NCI-H2227 treated with DMSO at 0.1 percent for 48 hours (cell line): ENCODE results near the gene TP53BP1.
"Not testable (repeated sequence)": the region's sequence is repeated elsewhere in the genome, so short reads cannot be mapped to it uniquely, and the experiment has no call there.

ENCODE experiments used
- DNase-seq: peaks from one replicate; lab custom pipeline; 2025; lab: John Stamatoyannopoulos, UW

The TP53BP1 gene

DNA sequence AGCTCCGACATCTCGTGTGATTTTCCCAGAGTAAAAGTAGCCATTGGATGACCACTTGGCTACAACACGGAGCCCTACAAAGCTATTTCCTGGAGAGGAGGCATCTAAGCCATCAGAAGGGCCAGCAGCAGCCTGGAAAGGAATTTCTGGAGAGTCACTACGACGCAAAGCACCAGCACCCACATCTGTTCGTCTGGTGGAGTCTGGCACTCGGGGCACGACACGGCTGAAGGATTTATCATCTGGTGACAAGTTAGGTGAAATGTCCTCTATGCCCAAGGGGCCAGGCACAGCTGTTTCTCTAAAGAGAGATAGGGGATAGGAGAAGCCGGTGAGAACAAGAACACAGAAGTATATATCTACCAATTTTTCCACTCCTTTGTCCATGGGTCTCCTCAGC lies 72.5 kb downstream of the TP53BP1 start:
- no peak for DNase-seq

DNA sequence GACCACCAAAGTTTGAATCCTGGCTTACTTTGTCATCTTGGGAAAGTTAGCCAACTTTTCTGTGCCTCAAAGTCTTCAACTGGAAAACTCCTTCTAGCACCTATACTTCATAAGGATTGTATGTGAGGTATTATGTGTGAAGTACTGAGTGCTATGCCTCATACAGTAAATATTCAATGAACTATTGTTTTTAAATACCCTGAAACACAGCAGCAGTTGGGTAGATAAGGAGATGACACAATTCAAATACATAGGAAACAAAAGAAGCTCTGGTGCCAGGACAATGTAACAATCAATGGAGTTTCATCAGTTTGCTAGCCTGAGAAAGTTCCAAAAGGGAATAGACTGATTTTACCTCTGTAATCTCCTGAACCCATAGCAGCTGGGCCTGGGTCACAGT lies 78.8 kb downstream of the TP53BP1 start:
- no peak for DNase-seq

DNA sequence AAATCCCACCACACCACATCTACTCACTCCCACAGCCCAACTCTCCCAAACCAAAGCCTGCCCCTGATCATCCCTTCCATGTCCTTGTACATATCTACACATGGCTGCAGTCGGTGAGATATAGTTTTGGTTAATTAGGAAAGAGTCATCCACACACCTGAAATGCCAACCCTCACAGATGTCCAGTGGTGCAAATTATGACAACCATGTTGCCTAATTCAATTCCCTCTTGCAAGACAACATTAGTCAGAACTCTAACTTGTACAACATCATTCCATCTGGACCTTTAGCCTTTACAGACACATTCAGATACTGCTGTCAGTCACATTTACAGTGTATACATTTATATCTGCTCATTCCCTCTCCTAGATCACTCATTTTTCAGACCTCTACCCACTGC lies 80.9 kb downstream of the TP53BP1 start:
- DNase-seq: no peak

DNA sequence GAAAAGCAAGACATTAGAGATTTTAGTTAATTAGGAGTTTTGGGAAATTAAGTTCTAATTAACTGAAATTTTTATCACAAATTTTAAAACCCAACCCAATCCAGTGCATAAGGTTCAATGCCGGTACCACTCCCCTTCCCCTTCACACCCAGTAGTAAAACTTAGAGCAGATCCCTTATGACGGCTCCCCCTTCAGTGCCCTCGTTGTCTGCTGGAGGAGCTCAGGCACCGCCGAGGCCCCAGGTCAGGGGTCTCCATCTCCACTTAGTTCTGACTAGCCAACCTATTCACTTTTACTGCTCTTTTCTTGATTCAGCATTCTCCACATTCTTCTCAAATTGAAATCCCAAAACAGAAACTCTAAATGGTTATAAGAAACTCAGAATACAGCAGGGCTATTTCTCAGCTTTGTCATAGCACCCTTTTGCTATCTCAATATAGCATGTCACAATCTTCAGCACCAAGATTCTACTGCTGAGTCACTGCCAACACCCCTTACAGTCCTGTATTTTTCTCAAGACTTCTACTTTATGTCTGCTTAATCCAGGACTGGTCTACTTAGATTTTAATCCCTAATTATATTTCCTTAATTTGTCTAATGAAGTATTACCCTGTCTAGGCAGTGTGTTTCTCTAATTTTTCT lies 82.3 kb downstream of the TP53BP1 start:
- no peak for DNase-seq

DNA sequence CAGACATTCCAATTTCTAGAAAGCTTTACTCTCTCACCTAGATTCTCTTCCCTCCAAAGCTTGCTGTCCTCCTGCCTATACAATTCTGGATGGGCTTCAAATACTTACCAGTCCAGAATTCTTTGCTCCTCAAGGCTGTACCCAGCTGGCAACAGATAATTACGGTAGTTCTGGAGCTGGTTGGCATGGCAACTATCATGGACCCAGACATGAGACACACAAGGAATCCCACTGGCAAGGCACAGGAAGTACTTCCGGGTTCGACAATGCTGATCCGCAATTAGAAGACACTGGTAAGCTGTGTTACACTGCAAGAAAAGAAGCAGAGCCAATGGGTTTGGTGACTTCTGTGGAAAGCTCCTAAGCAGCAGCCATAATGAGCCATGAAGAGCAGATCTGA lies 84.2 kb downstream of the TP53BP1 start:
- DNase-seq: peak; percentile 14

DNA sequence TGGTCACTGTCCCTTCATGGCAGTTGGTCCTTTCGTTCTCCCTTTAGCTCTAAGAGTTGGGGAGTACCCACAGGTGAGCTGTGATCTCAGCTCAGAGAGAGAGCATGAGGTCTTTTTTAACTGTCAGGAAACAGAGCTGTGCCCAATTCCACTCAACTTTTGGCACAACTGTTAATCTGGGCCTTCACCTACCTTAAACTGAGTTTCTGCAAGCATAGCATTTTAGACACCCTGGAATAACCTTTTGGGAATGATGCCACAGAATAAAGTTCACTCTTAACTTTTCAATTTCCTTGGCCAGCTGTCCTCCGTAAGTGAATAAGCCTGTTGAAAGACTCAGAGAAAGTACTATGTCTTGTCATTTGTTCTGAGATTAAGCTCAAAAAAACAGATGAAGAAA lies 86.1 kb downstream of the TP53BP1 start:
- DNase-seq: no peak

DNA sequence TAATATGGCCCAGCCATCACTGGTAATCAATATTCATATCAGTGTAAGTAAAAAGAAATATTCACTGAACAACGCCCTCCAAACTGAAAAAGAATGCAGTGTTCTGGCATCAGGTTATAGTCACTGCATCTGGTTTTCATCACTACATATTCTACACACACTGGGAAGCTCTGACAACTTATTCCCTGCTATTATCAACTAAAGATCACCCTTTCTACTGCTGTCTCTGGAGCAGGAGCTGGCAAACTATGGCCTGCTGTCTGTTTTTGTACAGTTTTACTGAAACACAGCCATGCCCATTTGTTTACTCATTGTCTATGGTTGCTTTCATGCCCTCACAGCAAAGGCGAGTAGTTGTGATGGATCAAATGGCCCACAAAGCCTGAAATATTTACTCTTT lies 86.8 kb downstream of the TP53BP1 start:
- no peak for DNase-seq

DNA sequence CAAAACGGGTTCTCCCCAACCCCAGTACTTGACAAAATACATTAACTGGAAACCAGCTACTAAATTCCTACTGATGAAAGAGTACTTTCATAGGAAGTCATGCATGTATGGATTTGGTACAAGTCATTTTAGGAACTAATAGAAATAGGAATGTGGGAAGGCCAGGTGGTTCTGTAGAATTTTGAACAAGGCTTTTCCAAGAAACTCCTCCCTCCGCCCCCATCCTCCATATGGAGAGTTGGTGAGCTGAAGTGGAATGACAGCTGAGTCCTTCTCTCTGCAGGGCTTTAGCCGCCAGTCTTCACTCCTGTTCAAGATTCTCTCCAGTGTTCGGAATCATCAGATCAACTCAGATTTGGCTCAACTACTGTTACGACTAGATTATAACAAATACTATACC lies 88.8 kb downstream of the TP53BP1 start:
- no peak for DNase-seq

DNA sequence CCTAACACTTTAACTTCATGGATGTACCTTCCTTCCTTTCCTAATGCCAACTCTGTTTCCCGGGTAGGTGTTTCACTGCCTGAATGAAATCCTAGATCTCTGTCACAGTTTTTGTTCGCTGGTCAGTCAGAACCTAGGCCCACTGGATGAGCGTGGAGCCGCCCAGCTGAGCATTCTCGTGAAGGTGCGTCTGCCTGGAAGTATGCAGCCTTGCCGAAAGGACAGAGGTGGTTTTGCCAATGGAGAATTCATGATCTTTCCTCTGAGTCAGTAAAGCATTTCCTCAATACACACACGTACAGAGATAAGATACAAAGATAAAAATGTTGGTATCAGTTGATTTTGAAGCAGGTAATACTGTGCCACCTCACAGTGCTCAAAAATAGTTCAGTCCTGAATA lies 89.3 kb downstream of the TP53BP1 start:
- DNase-seq: no peak

DNA sequence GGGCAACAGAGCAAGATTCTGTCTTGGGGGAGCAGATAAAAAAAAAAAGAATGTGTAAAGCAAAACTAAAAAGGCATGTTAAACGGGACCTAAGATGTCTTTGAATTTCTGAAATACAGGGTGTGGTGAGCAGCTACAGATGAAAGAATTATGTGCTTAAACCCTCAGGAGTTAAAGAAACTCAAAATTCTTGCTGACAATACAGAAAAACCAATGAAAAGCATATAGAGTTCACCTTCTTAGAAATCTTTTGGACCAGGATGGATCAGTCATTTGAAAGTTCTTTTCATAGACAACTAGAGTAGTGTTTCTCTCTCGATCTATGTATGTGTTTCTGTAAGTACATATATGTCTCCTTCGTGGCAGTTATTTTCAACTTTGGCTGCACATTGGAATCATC lies 90.7 kb downstream of the TP53BP1 start:
- no peak for DNase-seq

DNA sequence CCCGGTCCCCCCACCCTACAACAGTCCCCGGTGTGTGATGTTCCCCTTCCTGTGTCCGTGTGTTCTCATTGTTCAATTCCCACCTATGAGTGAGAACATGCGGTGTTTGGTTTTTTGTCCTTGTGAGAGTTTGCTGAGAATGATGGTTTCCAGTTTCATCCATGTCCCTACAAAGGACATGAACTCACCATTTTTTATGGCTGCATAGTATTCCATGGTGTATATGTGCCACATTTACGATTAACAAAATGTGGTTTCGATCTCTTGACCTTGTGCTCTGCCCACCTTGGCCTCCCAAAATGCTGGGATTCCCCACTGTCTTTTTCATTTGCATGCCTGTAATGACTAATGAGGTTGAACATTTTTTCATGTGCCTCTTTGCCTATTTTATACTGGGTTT lies 99.4 kb downstream of the TP53BP1 start:
- DNase-seq: not testable (repeated sequence)

DNA sequence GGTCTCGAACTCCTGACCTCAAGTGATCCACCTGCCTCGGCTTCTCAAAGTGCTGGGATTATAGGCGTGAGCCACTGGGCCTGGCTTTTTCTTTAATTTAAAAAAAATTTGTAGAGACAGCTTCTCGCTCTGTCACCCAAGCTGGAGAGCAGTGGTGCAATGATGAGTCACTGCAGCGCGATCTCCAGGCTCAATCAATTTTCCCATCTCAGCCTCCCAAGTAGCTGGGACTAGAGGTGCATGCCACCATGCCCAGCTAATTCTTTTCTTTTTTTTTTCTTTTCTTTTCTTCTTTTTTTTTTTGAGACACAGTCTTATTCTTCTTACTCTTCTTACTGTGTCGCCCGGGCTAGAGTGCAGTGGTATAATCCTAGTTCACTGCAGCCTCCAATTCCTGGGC lies 102.2 kb downstream of the TP53BP1 start:
- DNase-seq: no peak

DNA sequence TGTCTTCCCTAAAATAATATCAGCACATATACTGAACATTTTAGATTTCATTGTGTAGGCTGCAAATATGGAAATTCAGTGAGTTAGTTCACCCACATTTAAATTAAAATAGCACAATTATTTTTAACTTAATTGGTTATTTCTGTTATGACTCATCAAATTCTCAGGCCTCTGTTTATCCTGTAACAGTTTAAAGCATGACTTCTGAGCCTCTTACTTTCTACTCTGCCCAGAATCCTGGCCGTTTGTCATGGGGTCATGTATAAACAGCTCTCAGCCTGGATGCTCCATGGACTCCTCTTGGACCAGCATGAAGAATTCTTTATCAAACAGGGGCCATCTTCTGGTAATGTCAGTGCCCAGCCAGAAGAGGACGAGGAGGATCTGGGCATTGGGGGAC lies 109.9 kb downstream of the TP53BP1 start:
- no peak for DNase-seq

DNA sequence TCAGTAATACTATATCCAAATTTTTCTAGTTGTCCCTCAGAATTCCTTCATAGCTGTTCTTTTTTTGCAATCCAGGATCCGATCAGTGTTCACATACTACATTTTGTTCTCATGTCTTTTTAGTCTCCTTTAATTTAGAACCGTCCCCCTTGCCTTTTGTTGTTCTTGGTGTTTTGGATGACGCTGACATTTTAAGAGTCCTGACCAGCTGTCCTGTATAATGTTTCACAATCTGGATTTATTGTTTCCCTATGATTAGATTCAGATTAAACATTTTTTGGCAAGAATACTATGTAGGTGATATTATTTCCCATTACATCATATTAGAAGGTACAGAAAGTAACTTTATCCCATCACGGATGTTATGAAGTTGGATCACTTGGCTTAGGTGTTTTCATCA lies 110.6 kb downstream of the TP53BP1 start:
- DNase-seq: no peak

DNA sequence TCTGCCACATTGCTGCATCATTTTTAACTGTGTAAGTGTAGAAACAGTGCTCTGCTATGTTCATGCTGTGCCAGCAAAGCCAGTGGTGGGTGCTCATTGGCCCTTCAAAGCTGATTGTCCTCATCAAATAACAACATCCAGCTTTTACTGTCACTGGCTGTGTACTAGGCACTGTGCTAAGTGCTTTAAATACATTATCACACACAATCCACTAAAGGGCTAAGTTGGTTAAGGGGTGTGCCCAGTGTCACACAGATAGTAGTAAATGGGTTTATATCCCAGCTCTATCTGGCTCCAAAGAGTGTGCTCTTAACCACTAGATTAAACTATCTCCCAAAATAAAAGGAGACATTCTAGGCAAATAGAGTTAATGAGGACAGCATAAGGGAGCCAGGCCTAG lies 114.4 kb downstream of the TP53BP1 start:
- DNase-seq: no peak

DNA sequence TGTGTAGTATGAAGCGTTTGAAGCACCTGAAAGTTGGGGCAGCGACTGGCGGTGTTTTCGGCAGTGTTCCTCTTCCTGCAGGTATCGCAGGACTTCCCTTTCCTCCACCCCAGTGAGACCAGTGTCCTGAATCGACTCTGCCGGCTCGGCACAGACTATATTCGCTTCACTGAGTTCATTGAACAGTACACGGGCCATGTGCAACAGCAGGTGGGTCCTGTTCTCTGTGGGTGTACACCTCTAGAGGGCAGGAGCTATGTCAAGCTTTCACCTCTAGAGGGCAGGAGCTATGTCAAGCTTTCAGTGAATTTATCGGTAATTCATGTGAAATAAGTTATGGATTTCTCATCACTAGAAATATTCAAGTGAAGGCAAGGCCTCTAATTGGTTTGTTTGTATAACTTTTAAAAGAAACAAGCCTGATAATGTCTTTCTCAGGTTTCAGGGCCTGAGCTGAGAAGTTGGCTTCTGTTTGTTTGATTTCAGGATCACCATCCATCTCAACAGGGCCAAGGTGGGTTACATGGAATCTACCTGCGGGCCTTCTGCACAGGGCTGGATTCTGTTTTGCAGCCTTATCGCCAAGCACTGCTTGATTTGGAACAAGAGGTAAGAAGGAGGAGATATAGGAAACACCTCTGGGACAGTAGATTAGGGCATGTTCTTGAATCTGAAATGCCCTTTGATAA lies 116.8 kb downstream of the TP53BP1 start:
- DNase-seq: no peak

DNA sequence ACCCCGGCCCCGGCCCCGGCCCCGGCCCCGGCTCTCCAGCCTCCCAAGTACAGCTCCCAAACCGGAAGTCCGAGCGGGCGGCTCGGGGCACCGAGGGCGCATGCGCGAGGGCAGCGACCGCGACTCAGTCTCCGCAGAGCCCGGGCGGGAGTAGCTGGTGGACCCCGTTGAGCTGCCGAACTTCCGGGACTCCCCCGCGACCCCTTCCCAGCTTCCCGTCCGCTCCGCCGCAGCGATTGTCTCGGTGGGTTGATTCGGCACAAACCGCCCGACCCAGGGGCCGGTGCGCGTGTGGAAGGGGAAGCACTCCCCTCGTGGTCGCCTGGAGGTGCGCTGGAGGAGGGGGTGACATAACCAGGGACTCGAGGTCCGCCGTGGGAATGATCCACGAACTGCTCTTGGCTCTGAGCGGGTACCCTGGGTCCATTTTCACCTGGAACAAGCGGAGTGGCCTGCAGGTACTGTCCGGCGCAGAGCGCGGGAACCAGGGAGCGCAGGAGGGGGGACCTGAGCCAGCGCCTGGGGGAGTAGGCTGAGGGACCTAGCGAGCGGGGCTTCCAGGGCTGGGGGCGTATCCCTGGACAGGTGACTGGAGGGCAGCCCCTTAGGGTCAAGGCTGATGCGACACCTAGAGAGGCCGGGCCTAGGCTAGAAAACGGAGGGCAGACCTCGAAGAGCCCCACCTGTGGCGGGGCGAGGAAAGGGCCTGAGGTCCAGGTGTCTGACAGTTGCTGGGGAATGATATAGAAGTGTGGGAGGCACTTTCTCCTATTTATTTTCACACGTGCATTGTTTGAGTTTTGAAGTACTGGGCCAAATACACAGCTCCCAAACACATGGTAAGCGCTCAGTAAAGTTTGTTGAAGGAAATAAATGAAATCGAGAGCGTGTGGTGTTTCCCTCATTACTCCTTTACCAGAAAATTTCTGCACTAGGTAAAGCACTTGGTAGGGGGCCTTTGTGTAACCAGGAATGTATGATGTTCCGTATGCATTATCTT lies 121.7 kb downstream of the TP53BP1 start, which contains the start of the genes TUBGCP4 and ZSCAN29:
Gene TUBGCP4, plus strand, starts transcription at position 127 of the 1,000 bp plus-strand sequence. Its CDS starts 254 bp downstream, at position 381.
Gene ZSCAN29, minus strand, starts transcription at position 69 of the 1,000 bp plus-strand sequence. CDS start 1,130 bp downstream, outside the sequence.
- DNase-seq: peak; percentile 49

DNA sequence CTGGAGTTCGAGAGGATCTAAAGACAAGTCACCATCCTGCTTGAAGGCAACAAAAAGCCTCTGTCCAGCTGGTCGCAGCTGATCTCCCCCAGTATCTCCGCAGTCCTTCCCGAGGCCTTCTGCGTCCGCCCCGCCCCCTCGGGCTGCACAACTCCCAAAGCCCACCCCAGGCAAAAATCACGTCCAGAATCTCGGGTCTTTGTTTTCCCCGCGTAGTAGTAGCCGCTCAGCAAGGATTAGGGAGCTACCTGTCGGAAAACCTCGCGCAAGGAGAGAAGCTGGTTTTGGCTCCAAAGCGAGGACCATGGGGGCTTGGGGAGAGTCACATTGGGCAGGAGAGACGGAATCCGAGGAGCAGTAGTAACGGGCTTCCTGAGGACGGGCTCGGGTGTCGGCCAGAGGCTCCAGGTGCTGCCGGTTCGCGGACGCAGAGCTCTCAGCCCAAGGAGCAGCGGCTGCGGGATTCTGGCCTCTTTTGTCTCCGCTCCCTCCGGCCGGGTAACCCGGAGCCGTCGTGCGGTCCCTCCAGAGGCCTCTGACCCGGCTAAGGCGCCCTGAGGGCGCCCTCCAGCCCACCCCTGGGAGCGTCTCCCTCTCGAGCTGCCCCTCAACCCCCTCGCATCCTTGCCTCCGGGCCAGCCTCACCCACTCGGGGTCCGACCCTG lies 122.5 kb downstream of the TP53BP1 start:
- DNase-seq: peak; percentile 1

DNA sequence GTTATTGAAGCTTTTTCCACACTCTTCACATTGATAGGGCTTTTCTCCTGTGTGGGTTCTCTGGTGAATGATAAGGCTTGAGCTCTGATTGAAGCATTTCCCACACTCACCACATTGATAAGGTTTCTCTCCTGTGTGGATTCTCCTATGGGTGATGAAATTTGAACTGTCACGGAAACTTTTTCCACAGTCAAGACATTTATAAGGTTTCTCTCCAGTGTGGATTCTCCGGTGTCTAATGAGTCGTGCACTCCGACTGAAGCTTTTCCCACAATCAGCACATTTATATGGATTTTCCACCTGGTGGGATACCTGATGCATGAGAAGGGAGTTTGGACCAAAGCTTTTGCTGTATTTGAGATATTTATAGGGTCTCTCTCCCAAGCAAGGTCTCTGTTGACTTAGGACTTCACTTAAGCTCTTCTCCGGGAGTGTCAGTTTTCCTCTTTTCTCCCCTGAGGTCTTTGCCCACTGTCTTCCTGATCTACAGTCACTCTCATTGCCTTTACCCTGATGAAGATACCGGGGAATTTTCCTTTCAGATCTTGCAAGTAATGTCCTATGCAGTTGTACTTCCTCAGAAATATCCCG lies 131.5 kb downstream of the TP53BP1 start:
- no peak for DNase-seq

DNA sequence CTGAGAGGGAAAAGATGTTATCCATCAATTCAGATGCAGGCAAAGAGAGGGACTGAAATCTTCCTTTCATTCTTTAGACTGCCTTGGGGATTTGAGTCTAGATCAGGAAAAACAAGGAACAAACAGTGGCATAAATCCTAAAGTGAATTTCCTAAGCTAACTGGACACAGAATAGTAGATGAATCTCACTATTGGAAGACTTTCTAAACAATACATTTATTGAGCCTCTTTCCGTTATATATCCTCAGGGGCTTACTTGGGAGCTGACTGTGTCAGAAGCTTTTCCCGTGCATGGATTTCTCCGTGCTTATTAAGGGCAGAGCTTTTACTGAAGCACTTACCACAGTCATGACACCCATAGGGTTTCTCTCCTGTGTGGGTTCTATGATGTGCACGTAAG lies 132.1 kb downstream of the TP53BP1 start:
- DNase-seq: no peak
